Thyroid gland (tissue), 4 donors: ENCODE data around the gene MYH14. TPM values are rescaled to one million over a fixed set of nuclear protein-coding genes. Genes with fewer than 3 reads are reported as not detected.

Experiments
- DNase-seq, 2 donors: peaks; one replicate each; pipeline ENCODE4 v3.0.0-alpha.2; 2019
- H3K27ac ChIP-seq, 3 donors: fragments of 200-600 bp; sonication (generic); 1 replicate in 2 of 3; 2 replicates in 1 of 3; pipeline ENCODE4 v1.5.1; 2016 to 2019; ENCODE audit warnings: mild to moderate bottlenecking in 1 of 3, moderate library complexity in 1 of 3
- H3K27me3 ChIP-seq: fragments of 200-600 bp; sonication (generic); one replicate; pipeline ENCODE4 v1.5.1; 2019
- H3K36me3 ChIP-seq, 2 donors: fragments of 200-600 bp; sonication (generic); one replicate each; pipeline ENCODE4 v1.5.1; 2016 to 2019
- H3K4me1 ChIP-seq, 2 donors: fragments of 200-600 bp; sonication (generic); one replicate each; pipeline ENCODE4 v1.5.1; 2017 to 2019
- H3K4me3 ChIP-seq, 3 donors: fragments of 200-600 bp; sonication (generic); replicated peaks in 1 of 3; 1 replicate in 2 of 3; 2 replicates in 1 of 3; pipeline ENCODE4 v1.5.1; 2016; ENCODE audit warnings: mild to moderate bottlenecking in 1 of 3
- H3K9me3 ChIP-seq: fragments of 200-600 bp; sonication (generic); one replicate; pipeline ENCODE4 v1.5.1; 2017
- POLR2A ChIP-seq, 2 donors: fragments of 450-650 bp; IDR thresholded peaks; one replicate each; pipeline ENCODE4 v1.6.1; 2017; ENCODE audit warnings: antibody characterized with exemption in 2 of 2, mild to moderate bottlenecking in 2 of 2, moderate library complexity in 1 of 2
- WGBS, 2 donors: methylation state at CpG; one replicate each; pipeline ENCODE4 v1.1.5; 2017; 5-methylcytosine and 5-hydroxymethylcytosine counted together
- intact Hi-C: fragments of 100-400 bp; cut with DNase I; formaldehyde crosslinking; loops from one replicate; pipeline ENCODE4 v1.15.1; 2023
- total RNA-seq, 4 donors: library from RNA; depleted of rRNA; stranded (reverse); fragments of >200 nt; gene quantifications; one replicate each; pipeline ENCODE4 v1.2.3, GENCODE V29; 2016
- TF ChIP-seq, protein P1 (sequence below), 6 experiments: fragments of 200-600 bp in 3 of 6; fragments of 450-650 bp in 3 of 6; sonication (generic) in 3 of 6; IDR thresholded peaks; one replicate each; pipeline ENCODE4 v1.5.1; 2016 to 2019; ENCODE audit warnings: antibody characterized with exemption in 6 of 6, mild to moderate bottlenecking in 2 of 6, inconsistent platforms in 1 of 6, moderate library complexity in 1 of 6

Gene MYH14
- total RNA-seq, 4 donors from 2014 or later, result 130 to 361 (median 183) TPM

DNA sequence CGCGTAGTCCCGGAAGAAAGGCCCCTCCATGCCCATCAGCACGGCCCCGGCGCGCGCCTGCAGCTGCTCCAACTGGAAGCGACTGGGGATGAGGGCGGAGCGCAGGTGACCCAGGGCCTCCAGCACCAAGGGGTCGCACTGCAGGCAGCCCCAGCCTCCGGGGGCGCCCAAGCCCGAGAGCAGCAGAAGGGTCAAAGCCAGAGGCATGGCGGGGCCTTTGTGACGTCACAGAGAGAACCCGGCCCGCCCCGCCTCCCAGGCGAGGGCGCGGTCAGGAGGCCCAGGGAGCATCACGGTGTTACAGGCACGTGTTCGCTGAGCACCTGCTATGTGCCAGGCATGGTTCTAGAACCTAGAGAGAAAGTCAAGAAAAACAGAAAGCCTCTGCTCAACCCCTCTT is 40.4 kb upstream of the MYH14 start, which contains the start of gene IZUMO2:
Gene IZUMO2 (minus strand): TSS at position 294 of the 400 bp plus-strand sequence. CDS start 87 bp downstream, at position 207.
- intact Hi-C loops, result no loop called here
- Histone ChIP-seq H3K4me1 (peaks cover 5 to 9% of the 10 kb centered on the region in 2 donors), H3K9me3 (no peaks in the 10 kb centered on the region), H3K27me3 (no peaks in the 10 kb centered on the region), H3K27ac (no peak within 1 kb of the TSS), H3K36me3 (no peaks in the 10 kb centered on the region), H3K4me3 (no peak within 1 kb of the TSS)
- 16 to 20% methylated on average over 14 to 19 of the region's 26 CpGs for WGBS, 2 donors
- no peak for DNase-seq
- no peak for TF ChIP-seq POLR2A (IDR thresholded peaks at IDR 0.05)
- TF ChIP-seq, protein P1, sequence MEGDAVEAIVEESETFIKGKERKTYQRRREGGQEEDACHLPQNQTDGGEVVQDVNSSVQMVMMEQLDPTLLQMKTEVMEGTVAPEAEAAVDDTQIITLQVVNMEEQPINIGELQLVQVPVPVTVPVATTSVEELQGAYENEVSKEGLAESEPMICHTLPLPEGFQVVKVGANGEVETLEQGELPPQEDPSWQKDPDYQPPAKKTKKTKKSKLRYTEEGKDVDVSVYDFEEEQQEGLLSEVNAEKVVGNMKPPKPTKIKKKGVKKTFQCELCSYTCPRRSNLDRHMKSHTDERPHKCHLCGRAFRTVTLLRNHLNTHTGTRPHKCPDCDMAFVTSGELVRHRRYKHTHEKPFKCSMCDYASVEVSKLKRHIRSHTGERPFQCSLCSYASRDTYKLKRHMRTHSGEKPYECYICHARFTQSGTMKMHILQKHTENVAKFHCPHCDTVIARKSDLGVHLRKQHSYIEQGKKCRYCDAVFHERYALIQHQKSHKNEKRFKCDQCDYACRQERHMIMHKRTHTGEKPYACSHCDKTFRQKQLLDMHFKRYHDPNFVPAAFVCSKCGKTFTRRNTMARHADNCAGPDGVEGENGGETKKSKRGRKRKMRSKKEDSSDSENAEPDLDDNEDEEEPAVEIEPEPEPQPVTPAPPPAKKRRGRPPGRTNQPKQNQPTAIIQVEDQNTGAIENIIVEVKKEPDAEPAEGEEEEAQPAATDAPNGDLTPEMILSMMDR (IDR thresholded peaks at IDR 0.05), result no peak

DNA sequence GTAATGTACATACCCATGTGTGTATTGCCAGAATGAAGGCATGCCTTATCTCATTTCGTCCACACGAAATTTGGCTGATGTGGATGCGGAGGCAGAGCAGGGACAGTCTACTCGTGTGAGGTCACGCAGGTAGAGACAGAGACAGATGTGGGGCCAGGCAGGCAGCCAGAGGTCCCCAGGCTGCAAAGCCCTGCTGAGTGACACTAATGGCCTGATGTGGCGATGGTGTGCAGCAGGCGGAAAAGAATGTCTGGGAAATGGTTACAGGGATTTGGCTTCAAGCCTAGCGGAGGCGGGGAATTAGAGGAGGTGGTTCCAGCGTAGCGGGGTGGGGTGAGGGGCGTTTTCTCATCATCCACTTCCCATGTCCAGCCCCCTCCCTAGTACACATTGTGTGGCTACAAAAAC is 36.1 kb upstream of the MYH14 start:
- 9 to 13% methylated on average over 12 of the region's 12 CpGs for WGBS, 2 donors
- no peak for TF ChIP-seq POLR2A (IDR thresholded peaks at IDR 0.05)
- TF ChIP-seq, protein P1 (IDR thresholded peaks at IDR 0.05), result peak in 1 of 6 experiments; percentile 4
- Histone ChIP-seq H3K36me3 (no peaks in the 10 kb centered on the region), H3K27ac (no peak overlapping the region), H3K4me3 (no peak overlapping the region), H3K27me3 (no peaks in the 10 kb centered on the region), H3K4me1 (peaks cover 5 to 9% of the 10 kb centered on the region in 2 donors), H3K9me3 (no peaks in the 10 kb centered on the region)
- DNase-seq, result peak; percentile 76 to 87
- intact Hi-C loops, result no loop called here

DNA sequence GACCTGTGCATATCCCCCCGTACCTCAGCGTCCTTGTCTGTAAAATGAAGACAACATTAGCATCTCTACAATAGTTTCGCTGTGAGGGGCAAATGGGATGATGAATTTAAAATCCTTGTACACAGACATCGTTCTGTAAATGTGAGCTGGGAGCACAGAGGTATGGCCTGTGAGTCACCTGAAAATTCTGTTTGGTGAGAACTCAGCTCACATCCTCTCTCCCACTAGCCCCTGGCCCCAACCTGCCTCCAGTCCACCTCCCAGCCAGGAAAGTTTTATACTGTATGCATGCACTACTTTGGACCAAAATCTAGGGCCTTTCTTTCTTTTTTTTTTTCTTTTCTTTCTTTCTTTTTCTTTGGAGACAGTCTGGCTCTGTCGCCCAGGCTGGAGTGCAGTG is 31.7 kb upstream of the MYH14 start:
- H3K9me3 ChIP-seq, result no peaks in the 10 kb centered on the region

DNA sequence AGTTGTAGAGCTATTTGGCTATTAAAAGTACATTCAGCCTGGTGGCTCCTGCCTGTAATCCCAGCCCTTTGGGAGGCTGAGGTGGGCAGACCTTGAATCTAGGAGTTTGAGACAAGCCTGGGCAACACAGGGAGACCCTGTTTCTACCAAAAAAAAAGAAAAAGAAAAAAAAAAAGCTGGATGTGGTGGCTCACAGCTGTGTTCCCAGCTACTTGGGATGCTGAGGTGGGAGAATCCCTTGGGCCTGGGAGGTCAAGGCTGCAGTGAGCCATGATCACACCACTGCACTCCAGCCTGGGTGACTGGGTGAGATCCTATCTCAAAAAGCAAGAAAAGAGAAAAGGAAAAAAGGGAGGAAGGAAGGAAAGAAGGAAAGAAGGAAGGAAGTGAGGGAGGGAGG is 30.7 kb upstream of the MYH14 start:
- Histone ChIP-seq H3K4me1 (no peaks in the 10 kb centered on the region), H3K4me3 (no peak overlapping the region), H3K9me3 (no peaks in the 10 kb centered on the region), H3K36me3 (no peaks in the 10 kb centered on the region), H3K27me3 (no peaks in the 10 kb centered on the region), H3K27ac (no peak overlapping the region)
- DNase-seq, result no peak
- no peak for TF ChIP-seq POLR2A (IDR thresholded peaks at IDR 0.05)
- TF ChIP-seq, protein P1 (IDR thresholded peaks at IDR 0.05), result no peak
- intact Hi-C loops, result no loop called here

More for the DNA sequence above, 31.7 kb upstream of the MYH14 start:
- WGBS, 2 donors, result 86 to 91% methylated on average over 5 of the region's 5 CpGs
- DNase-seq, result no peak
- intact Hi-C loops, result no loop called here
- Histone ChIP-seq H3K4me1 (peaks cover 5 to 8% of the 10 kb centered on the region in 2 donors), H3K36me3 (no peaks in the 10 kb centered on the region), H3K27me3 (no peaks in the 10 kb centered on the region), H3K27ac (no peak overlapping the region), H3K4me3 (no peak overlapping the region)
- no peak for TF ChIP-seq POLR2A (IDR thresholded peaks at IDR 0.05)
- TF ChIP-seq, protein P1 (IDR thresholded peaks at IDR 0.05), result no peak

DNA sequence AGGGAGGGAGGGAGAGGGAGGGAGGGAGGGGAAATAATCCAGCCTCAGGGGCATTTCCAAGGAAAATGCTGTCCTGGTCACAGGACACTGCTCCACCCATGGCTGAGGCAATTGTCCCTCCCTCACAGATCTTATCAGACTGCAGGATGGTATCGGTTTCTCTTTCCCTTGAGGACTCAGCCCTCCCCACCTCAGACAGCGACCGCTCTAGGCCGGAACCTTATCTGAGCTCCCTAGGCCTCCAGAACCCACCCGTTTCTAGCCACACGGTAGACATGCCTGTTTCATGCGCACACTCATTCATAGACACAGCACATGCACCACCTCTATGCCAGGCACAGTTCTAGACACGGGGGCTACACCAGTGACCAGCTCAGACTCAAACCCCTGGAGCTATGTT is 30.3 kb upstream of the MYH14 start:
- TF ChIP-seq POLR2A (IDR thresholded peaks at IDR 0.05), result no peak
- TF ChIP-seq, protein P1 (IDR thresholded peaks at IDR 0.05), result no peak
- no peak for DNase-seq
- H3K9me3 ChIP-seq, result no peaks in the 10 kb centered on the region
- H3K27me3 ChIP-seq, result no peaks in the 10 kb centered on the region
- 56 to 65% methylated on average over 8 of the region's 8 CpGs for WGBS, 2 donors
- no peak overlapping the region for H3K4me3 ChIP-seq
- no peaks in the 10 kb centered on the region for H3K4me1 ChIP-seq
- no peak overlapping the region for H3K27ac ChIP-seq
- intact Hi-C loops, result no loop called here
- H3K36me3 ChIP-seq, result no peaks in the 10 kb centered on the region
